IMR-90 (cell line): ENCODE measurements around the gene NOX3. TPM values are rescaled to one million over a fixed set of nuclear protein-coding genes. Genes with fewer than 3 reads are reported as not detected.
A peak's percentile ranks its signal among the peaks of the same experiment; 100 is the strongest.

Source experiments
- ATAC-seq: fragments of 200-7000 bp; cut with Tn5 transposase; 2 replicates; pipeline ENCODE4 v1.9.1; 2020; ENCODE audit warnings: low read depth, mild to moderate bottlenecking, moderate library complexity
- BruUV-seq: library from RNA; stranded (reverse); fragments of 400-500 nt; replicated peaks from 2 replicates; lab custom pipeline; 2021; lab: Mats Ljungman, UMichigan
- CTCF ChIA-PET: fragments of 300-600 bp; formaldehyde crosslinking; extraction: SDS; loops from one replicate; lab custom pipeline; 2021; ENCODE audit warnings: antibody characterized with exemption; lab: Yijun Ruan, JAX
- POLR2A ChIA-PET: fragments of 300-600 bp; sonication (Branson Sonifier 250); formaldehyde crosslinking; loops from one replicate; lab custom pipeline; 2022; ENCODE audit warnings: antibody characterized with exemption; ENCODE audit not compliant: unreplicated experiment; lab: Charles Lee
- DNase-seq: peaks from one replicate; pipeline ENCODE4 v3.0.0; 2013
- H2AFZ ChIP-seq: replicated peaks from 2 replicates; pipeline ENCODE3; 2013; ENCODE audit warnings: low read length, mild to moderate bottlenecking; ENCODE audit not compliant: poor library complexity
- H2AK5ac ChIP-seq: 2 replicates; pipeline ENCODE4 v1.6.1; 2013; ENCODE audit warnings: low read depth, low read length, inconsistent platforms
- H2AK9ac ChIP-seq: replicated peaks from 2 replicates; pipeline ENCODE3; 2013; ENCODE audit warnings: mild to moderate bottlenecking, low read depth, low read length, moderate library complexity; ENCODE audit not compliant: poor library complexity
- H2BK120ac ChIP-seq: 2 replicates; pipeline ENCODE4 v1.6.1; 2013; ENCODE audit warnings: low read depth, low read length, inconsistent platforms
- H2BK15ac ChIP-seq: 3 replicates; pipeline ENCODE4 v1.6.1; 2013; ENCODE audit warnings: low read depth, low read length, inconsistent platforms
- H2BK20ac ChIP-seq: 2 replicates; pipeline ENCODE4 v1.6.1; 2013; ENCODE audit warnings: low read depth, mild to moderate bottlenecking, inconsistent platforms, low read length, moderate library complexity
- H2BK5ac ChIP-seq: 2 replicates; pipeline ENCODE4 v1.6.1; 2013; ENCODE audit warnings: mild to moderate bottlenecking, low read depth, low read length, inconsistent platforms; ENCODE audit not compliant: poor library complexity, severe bottlenecking
- H3K14ac ChIP-seq: replicated peaks from 2 replicates; pipeline ENCODE4 v1.6.1; 2013; ENCODE audit warnings: low read depth, low read length, inconsistent platforms
- H3K18ac ChIP-seq: 2 replicates; pipeline ENCODE4 v1.6.1; 2013; ENCODE audit warnings: low read depth, low read length, control low read depth
- H3K23ac ChIP-seq: 2 replicates; pipeline ENCODE4 v1.6.1; 2013; ENCODE audit warnings: low read depth, low read length, inconsistent platforms
- H3K27ac ChIP-seq: 2 replicates; pipeline ENCODE4 v1.5.1; 2013; ENCODE audit warnings: mild to moderate bottlenecking, control low read depth, low read length; ENCODE audit not compliant: insufficient read depth
- H3K27me3 ChIP-seq: 2 replicates; pipeline ENCODE4 v1.6.1; 2013; ENCODE audit warnings: low read length; ENCODE audit not compliant: control insufficient read depth, insufficient read depth
- H3K36me3 ChIP-seq: 2 replicates; pipeline ENCODE4 v1.6.1; 2013; ENCODE audit warnings: low read length, mixed read lengths; ENCODE audit not compliant: control insufficient read depth, insufficient read depth
- H3K4ac ChIP-seq: 2 replicates; pipeline ENCODE4 v1.6.1; 2013; ENCODE audit warnings: low read depth, low read length, inconsistent platforms
- H3K4me1 ChIP-seq: 2 replicates; pipeline ENCODE4 v1.6.1; 2013; ENCODE audit warnings: low read length, mixed read lengths; ENCODE audit not compliant: control insufficient read depth, insufficient read depth
- H3K4me2 ChIP-seq: 2 replicates; pipeline ENCODE4 v1.6.1; 2013; ENCODE audit warnings: low read depth, mild to moderate bottlenecking, control low read depth, low read length, moderate library complexity
- H3K4me3 ChIP-seq: 2 replicates; pipeline ENCODE4 v1.5.1; 2013; ENCODE audit warnings: low read depth, mild to moderate bottlenecking, control low read depth, low read length, moderate library complexity; ENCODE audit not compliant: insufficient read depth
- H3K56ac ChIP-seq: 2 replicates; pipeline ENCODE4 v1.6.1; 2013; ENCODE audit warnings: low read length, inconsistent platforms; ENCODE audit not compliant: insufficient read depth; ENCODE audit errors: extremely low read depth
- H3K79me1 ChIP-seq, 2 experiments: 2 replicates each; pipeline ENCODE4 v1.6.1; 2013; ENCODE audit warnings: low read length in 2 of 2, inconsistent platforms in 1 of 2, low read depth in 1 of 2
- H3K9ac ChIP-seq: 2 replicates; pipeline ENCODE4 v1.6.1; 2013; ENCODE audit warnings: low read depth, low read length, control low read depth
- H3K9me1 ChIP-seq: 2 replicates; pipeline ENCODE4 v1.6.1; 2013; ENCODE audit warnings: low read length, inconsistent platforms; ENCODE audit not compliant: insufficient read depth
- H3K9me3 ChIP-seq: 2 replicates; pipeline ENCODE4 v1.6.1; 2013; ENCODE audit warnings: low read length; ENCODE audit not compliant: control insufficient read depth, insufficient read depth
- H4K20me1 ChIP-seq: 2 replicates; pipeline ENCODE4 v1.6.1; 2013; ENCODE audit warnings: low read length, inconsistent platforms; ENCODE audit not compliant: insufficient read depth
- H4K5ac ChIP-seq: 2 replicates; pipeline ENCODE4 v1.6.1; 2013; ENCODE audit warnings: mild to moderate bottlenecking, low read depth, low read length, control low read depth
- H4K8ac ChIP-seq, 2 experiments: 2 replicates each; pipeline ENCODE4 v1.6.1; 2013; ENCODE audit warnings: low read depth in 2 of 2, low read length in 2 of 2, control low read depth in 1 of 2, inconsistent platforms in 1 of 2
- H4K91ac ChIP-seq: 2 replicates; pipeline ENCODE4 v1.6.1; 2013; ENCODE audit warnings: low read depth, low read length, inconsistent platforms; ENCODE audit not compliant: insufficient read depth
- CEBPB ChIP-seq: IDR thresholded peaks from 2 replicates; pipeline ENCODE4 v1.6.1; 2012; ENCODE audit warnings: low read depth, low read length, improper control_type of control experiment
- MAFK ChIP-seq: IDR thresholded peaks from 2 replicates; pipeline ENCODE4 v1.6.1; 2012; ENCODE audit warnings: low read depth, low read length, improper control_type of control experiment
- WGBS, 2 experiments: methylation state at CpG; one replicate each; pipeline versions ENCODE4 v1.1.5 to v1.1.7; 2013; ENCODE audit warnings: missing lambda C conversion rate in 2 of 2; ENCODE audit not compliant: insufficient read length in 1 of 2; ENCODE audit errors: extremely low coverage in 2 of 2; 5-methylcytosine and 5-hydroxymethylcytosine counted together
- dilution Hi-C: fragments of 300-500 bp; cut with HindIII; formaldehyde crosslinking; loops from one replicate; pipeline ENCODE4 v1.14.3; 2018; ENCODE audit warnings: low sequenced_read_pairs; ENCODE audit not compliant: unreplicated experiment
- in situ Hi-C: fragments of 300-500 bp; cut with MboI; formaldehyde crosslinking; loops from 3 replicates; pipeline ENCODE4 v1.14.3; 2019; ENCODE audit warnings: low sequenced_read_pairs, inconsistent platforms, mixed read lengths
- intact Hi-C: fragments of 100-400 bp; cut with micrococcal nuclease; formaldehyde crosslinking; loops from 2 replicates; pipeline ENCODE4 v1.10.0; 2022
- polyA plus RNA-seq, 3 experiments: library from polyadenylated mRNA; depleted of rRNA; stranded (reverse); fragments of >200 nt; gene quantifications; 2 replicates each; pipeline ENCODE4 v1.2.3, GENCODE V29; 2012; ENCODE audit warnings: low replicate concordance in 1 of 3
- total RNA-seq: library from RNA; depleted of rRNA; stranded (reverse); fragments of >200 nt; gene quantifications from 2 replicates; pipeline ENCODE4 v1.2.3, GENCODE V29; 2012

NOX3 gene
- total and polyA plus RNA-seq, 2 of the 4 experiments (the other 2 are of a cell fraction): not detected

DNA sequence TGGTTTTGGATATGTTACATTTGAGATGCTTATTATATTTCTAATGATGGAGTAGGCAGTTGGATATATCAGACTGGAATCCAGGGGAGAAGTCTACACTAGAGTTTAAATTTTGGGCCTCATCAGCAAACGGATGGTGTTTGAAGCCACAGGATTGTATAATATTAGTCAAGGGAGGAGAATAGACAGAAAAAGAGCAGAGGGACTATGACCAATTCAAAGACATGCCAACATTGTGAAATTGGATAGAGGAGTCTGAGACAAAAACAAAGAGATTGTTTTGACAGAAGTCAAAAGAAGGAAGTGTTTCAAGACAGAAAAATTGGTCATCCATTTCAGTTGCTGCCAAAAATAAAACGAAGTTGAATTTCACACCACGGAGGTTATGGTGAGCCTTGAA lies 66.5 kb downstream of the NOX3 start:
- no peaks in the 10 kb centered on the region for H3K4me1 ChIP-seq
- H3K4me2 ChIP-seq: no peak overlapping the region
- no peaks in the 10 kb centered on the region for H3K9me1 ChIP-seq
- ATAC-seq (no peak), DNase-seq (peak; percentile 43)
- no peak overlapping the region for H4K5ac ChIP-seq
- H3K4me3 ChIP-seq: no peak overlapping the region
- H3K27me3 ChIP-seq: no peaks in the 10 kb centered on the region
- no peak overlapping the region for H3K23ac ChIP-seq
- H3K9me3 ChIP-seq: peaks cover 6% of the 10 kb centered on the region; the same call in 1 of the 2 replicates
- intact Hi-C loops: no loop called here
- no peak overlapping the region for H2AK5ac ChIP-seq
- H2AK9ac ChIP-seq: no peak overlapping the region
- in situ Hi-C loops: no loop called here
- no peak overlapping the region for H2BK120ac ChIP-seq
- H4K20me1 ChIP-seq: no peaks in the 10 kb centered on the region
- dilution Hi-C loops: no loop called here
- TF ChIP-seq MAFK: no peak
- TF ChIP-seq CEBPB: peak; percentile 74
- no peaks in the 10 kb centered on the region for H3K36me3 ChIP-seq
- H3K18ac ChIP-seq: peak overlapping the region; percentile 91; the same call in 1 of the 2 replicates
- no peak overlapping the region for H3K14ac ChIP-seq
- H3K9ac ChIP-seq: no peak overlapping the region
- no peak overlapping the region for H3K4ac ChIP-seq
- H4K91ac ChIP-seq: no peak overlapping the region
- H3K56ac ChIP-seq: no peak overlapping the region
- no TSS peak for BruUV-seq
- H3K27ac ChIP-seq: no peak overlapping the region
- WGBS, 2 experiments: 0% methylated on average over 1 of the region's 3 CpGs; no CpG with 5 or more reads in 1 of the 2 experiments
- H4K8ac ChIP-seq: no peak overlapping the region
- no peak overlapping the region for H2BK20ac ChIP-seq
- H2AFZ ChIP-seq: no peak overlapping the region
- H2BK5ac ChIP-seq: peak overlapping the region; percentile 70
- POLR2A ChIA-PET: no interaction called here
- H2BK15ac ChIP-seq: 0 out of 3 replicates have a peak overlapping the region, but pooled peaks have one; percentile 4
- CTCF ChIA-PET: no interaction called here
- H3K79me1 ChIP-seq: no peaks in the 10 kb centered on the region
